H9 (cell line): ENCODE data around the gene THEMIS. TPM values are rescaled to one million over a fixed set of nuclear protein-coding genes. Genes with fewer than 3 reads are reported as not detected.

Source experiments
- DNase-seq: peaks from one replicate; pipeline ENCODE4 v3.0.0-alpha.2; 2017
- H2AFZ ChIP-seq: one replicate; pipeline ENCODE4 v1.6.1; 2013; ENCODE audit warnings: mild to moderate bottlenecking, low read length, control low read depth, moderate library complexity
- H2AK5ac ChIP-seq: 2 replicates; pipeline ENCODE4 v1.6.1; 2013; ENCODE audit warnings: low read length, control low read depth, mixed read lengths; ENCODE audit not compliant: insufficient read length
- H2BK120ac ChIP-seq: one replicate; pipeline ENCODE4 v1.6.1; 2013; ENCODE audit warnings: low read depth, mild to moderate bottlenecking, low read length, control low read depth, inconsistent platforms; ENCODE audit not compliant: poor library complexity, severe bottlenecking
- H2BK12ac ChIP-seq: 2 replicates; pipeline ENCODE4 v1.6.1; 2013; ENCODE audit warnings: low read length, control low read depth, mixed read lengths, low read depth; ENCODE audit not compliant: insufficient read length
- H2BK15ac ChIP-seq: 2 replicates; pipeline ENCODE4 v1.6.1; 2013; ENCODE audit warnings: low read depth, low read length, control low read depth
- H2BK20ac ChIP-seq: one replicate; pipeline ENCODE4 v1.6.1; 2013; ENCODE audit warnings: low read depth, mild to moderate bottlenecking, low read length, control low read depth, inconsistent platforms; ENCODE audit not compliant: poor library complexity, severe bottlenecking
- H2BK5ac ChIP-seq: 2 replicates; pipeline ENCODE4 v1.6.1; 2013; ENCODE audit warnings: low read length, control low read depth, mixed read lengths; ENCODE audit not compliant: insufficient read length
- H3K14ac ChIP-seq: 2 replicates; pipeline ENCODE4 v1.6.1; 2013; ENCODE audit warnings: low read length, control low read depth; ENCODE audit not compliant: insufficient read depth
- H3K18ac ChIP-seq: 2 replicates; pipeline ENCODE4 v1.6.1; 2013; ENCODE audit warnings: low read depth, mild to moderate bottlenecking, mixed read lengths, low read length, control low read depth; ENCODE audit not compliant: insufficient read length
- H3K23ac ChIP-seq: 2 replicates; pipeline ENCODE4 v1.6.1; 2013; ENCODE audit warnings: low read length, control low read depth, mixed read lengths, low read depth; ENCODE audit not compliant: insufficient read length
- H3K23me2 ChIP-seq: 2 replicates; pipeline ENCODE4 v1.6.1; 2013; ENCODE audit warnings: low read depth, mild to moderate bottlenecking, mixed read lengths, low read length, control low read depth; ENCODE audit not compliant: insufficient read length, poor library complexity, severe bottlenecking
- H3K27ac ChIP-seq: 2 replicates; pipeline ENCODE4 v1.5.1; 2013; ENCODE audit warnings: low read length, control low read depth, mixed read lengths, low read depth; ENCODE audit not compliant: insufficient read length
- H3K27me3 ChIP-seq: 2 replicates; pipeline ENCODE4 v1.6.1; 2013; ENCODE audit warnings: low read length, control low read depth, inconsistent platforms; ENCODE audit not compliant: insufficient read depth
- H3K4ac ChIP-seq: 2 replicates; pipeline ENCODE4 v1.6.1; 2013; ENCODE audit warnings: low read depth, mild to moderate bottlenecking, control low read depth, inconsistent platforms, low read length, moderate library complexity
- H3K4me1 ChIP-seq: 2 replicates; pipeline ENCODE4 v1.6.1; 2013; ENCODE audit warnings: low read length, control low read depth, inconsistent platforms; ENCODE audit not compliant: insufficient read depth
- H3K4me2 ChIP-seq: 2 replicates; pipeline ENCODE4 v1.6.1; 2013; ENCODE audit warnings: low read length, control low read depth, mixed read lengths; ENCODE audit not compliant: insufficient read length, insufficient read depth
- H3K56ac ChIP-seq: 2 replicates; pipeline ENCODE4 v1.6.1; 2013; ENCODE audit warnings: low read depth, mild to moderate bottlenecking, mixed read lengths, low read length, control low read depth; ENCODE audit not compliant: insufficient read length
- H3K79me1 ChIP-seq: 2 replicates; pipeline ENCODE4 v1.6.1; 2013; ENCODE audit warnings: low read depth, mild to moderate bottlenecking, moderate library complexity, low read length, control low read depth, inconsistent platforms; ENCODE audit not compliant: insufficient read depth, poor library complexity, severe bottlenecking
- H3K79me2 ChIP-seq: 2 replicates; pipeline ENCODE4 v1.6.1; 2013; ENCODE audit warnings: low read length, control low read depth, inconsistent platforms; ENCODE audit not compliant: insufficient read depth
- H3K9ac ChIP-seq: 2 replicates; pipeline ENCODE4 v1.6.1; 2013; ENCODE audit warnings: low read length, control low read depth, mixed read lengths; ENCODE audit not compliant: insufficient read length; ENCODE audit errors: extremely low read depth
- H3K9me3 ChIP-seq: one replicate; pipeline ENCODE4 v1.6.1; 2013; ENCODE audit warnings: low read depth, low read length, inconsistent platforms; ENCODE audit not compliant: control insufficient read depth
- H3T11ph ChIP-seq: one replicate; pipeline ENCODE4 v1.6.1; 2013; ENCODE audit warnings: mild to moderate bottlenecking, low read length, control low read depth, inconsistent platforms
- H4K20me1 ChIP-seq: one replicate; pipeline ENCODE4 v1.6.1; 2013; ENCODE audit not compliant: control insufficient read depth, insufficient read length, insufficient read depth
- H4K5ac ChIP-seq: 2 replicates; pipeline ENCODE4 v1.6.1; 2013; ENCODE audit warnings: low read depth, mild to moderate bottlenecking, mixed read lengths, low read length, control low read depth; ENCODE audit not compliant: insufficient read length
- H4K8ac ChIP-seq: replicated peaks from 2 replicates; pipeline ENCODE4 v1.6.1; 2013; ENCODE audit warnings: low read length, control low read depth, mixed read lengths, low read depth; ENCODE audit not compliant: insufficient read length
- H4K91ac ChIP-seq: 2 replicates; pipeline ENCODE4 v1.6.1; 2013; ENCODE audit warnings: low read depth, mild to moderate bottlenecking, moderate library complexity, mixed read lengths, low read length, control low read depth; ENCODE audit not compliant: insufficient read length
- H3K27ac Mint-ChIP-seq, 3 experiments: 2 replicates in 2 of 3; 3 replicates in 1 of 3; pipeline ENCODE4 v1.8.0; 2020 to 2021; ENCODE audit warnings: mixed read lengths in 3 of 3, mild to moderate bottlenecking in 1 of 3, moderate library complexity in 1 of 3
- H3K27me3 Mint-ChIP-seq: 2 replicates; pipeline ENCODE4 v1.8.0; 2021; ENCODE audit warnings: low read depth, mild to moderate bottlenecking, moderate library complexity, mixed read lengths
- H3K36me3 Mint-ChIP-seq, 3 experiments: 2 replicates in 2 of 3; 3 replicates in 1 of 3; pipeline ENCODE4 v1.8.0; 2020 to 2021; ENCODE audit warnings: low read depth in 3 of 3, mixed read lengths in 3 of 3; ENCODE audit not compliant: insufficient read depth in 1 of 3
- H3K4me1 Mint-ChIP-seq, 2 experiments: 2 replicates each; pipeline ENCODE4 v1.8.0; 2020; ENCODE audit warnings: mixed read lengths in 2 of 2
- H3K4me3 Mint-ChIP-seq, 2 experiments: 2 replicates in 1 of 2; 3 replicates in 1 of 2; pipeline ENCODE4 v1.8.0; 2020 to 2021; ENCODE audit warnings: mild to moderate bottlenecking in 2 of 2, mixed read lengths in 2 of 2, moderate library complexity in 1 of 2
- H3K9me3 Mint-ChIP-seq, 2 experiments: 2 replicates in 1 of 2; 3 replicates in 1 of 2; pipeline ENCODE4 v1.8.0; 2020; ENCODE audit warnings: mild to moderate bottlenecking in 2 of 2, mixed read lengths in 2 of 2, moderate library complexity in 1 of 2
- WGBS: extraction: QIAGEN DNeasy Blood & Tissue Kit; methylation state at CpG from one replicate; pipeline ENCODE4 v1.1.7; 2013; ENCODE audit warnings: missing lambda C conversion rate, low lambda C conversion rate, mixed read lengths; ENCODE audit not compliant: insufficient read length; ENCODE audit errors: extremely low coverage; 5-methylcytosine and 5-hydroxymethylcytosine counted together
- total RNA-seq: library from RNA; stranded (reverse); gene quantifications from 2 replicates; pipeline ENCODE4 v1.2.1, GENCODE V29; 2021
- TF ChIP-seq, protein P1 (sequence below): fragments of 200-600 bp; sonication (generic); conservative IDR thresholded peaks from 3 replicates; pipeline ENCODE4 v1.8.0; 2021; ENCODE audit warnings: antibody characterized with exemption, mild to moderate bottlenecking

Gene THEMIS
- total RNA-seq, 1 experiment from 2014 or later: not detected

DNA sequence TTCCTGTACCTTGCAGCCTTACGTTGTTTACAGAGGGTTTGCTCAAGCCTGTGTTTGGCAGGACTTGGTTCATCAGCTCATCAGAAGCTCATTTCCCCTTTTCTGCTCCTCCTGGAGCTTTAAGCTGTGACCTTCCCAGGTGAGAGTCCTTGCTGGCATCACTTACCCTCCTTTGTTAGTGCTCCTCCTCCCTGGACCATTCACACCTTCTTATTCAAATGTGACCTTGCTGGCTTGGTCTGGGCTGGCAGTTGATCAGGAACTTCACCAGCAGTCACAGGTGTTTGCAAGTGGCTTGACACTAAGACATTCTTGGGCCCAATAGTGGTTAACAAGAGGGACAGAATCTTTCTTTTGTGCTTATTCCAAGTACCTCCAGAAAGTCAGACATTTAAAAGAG, 175.0 kb downstream of the THEMIS start:
- DNase-seq: peak; percentile 35
- Histone ChIP-seq H3K27ac (no peak overlapping the region), H2BK20ac (no peak overlapping the region), H3K79me1 (no peaks in the 10 kb centered on the region), H4K20me1 (no peaks in the 10 kb centered on the region), H3T11ph (no peak overlapping the region), H3K4me2 (no peak overlapping the region), H2AFZ (no peak overlapping the region), H3K4ac (no peak overlapping the region), H2BK12ac (no peak overlapping the region), H3K9ac (no peak overlapping the region), H2BK120ac (no peak overlapping the region), H3K14ac (no peak overlapping the region), H3K23me2 (no peaks in the 10 kb centered on the region), H2AK5ac (no peak overlapping the region), H2BK15ac (peak overlapping the region; percentile 37; the same call in 1 of the 2 replicates), H4K91ac (no peak overlapping the region), H4K5ac (no peak overlapping the region), H3K56ac (no peak overlapping the region), H4K8ac (peak overlapping the region; percentile 13), H3K79me2 (no peaks in the 10 kb centered on the region), H3K4me1 (0 out of 2 replicates have a peak, but pooled peaks cover 4% of the 10 kb centered on the region), H3K27me3 (no peaks in the 10 kb centered on the region), H2BK5ac (no peak overlapping the region), H3K9me3 (no peaks in the 10 kb centered on the region), H3K18ac (no peak overlapping the region), H3K23ac (no peak overlapping the region)
- no CpG with 5 or more reads among the region's 1 CpG for WGBS
- TF ChIP-seq, protein P1, sequence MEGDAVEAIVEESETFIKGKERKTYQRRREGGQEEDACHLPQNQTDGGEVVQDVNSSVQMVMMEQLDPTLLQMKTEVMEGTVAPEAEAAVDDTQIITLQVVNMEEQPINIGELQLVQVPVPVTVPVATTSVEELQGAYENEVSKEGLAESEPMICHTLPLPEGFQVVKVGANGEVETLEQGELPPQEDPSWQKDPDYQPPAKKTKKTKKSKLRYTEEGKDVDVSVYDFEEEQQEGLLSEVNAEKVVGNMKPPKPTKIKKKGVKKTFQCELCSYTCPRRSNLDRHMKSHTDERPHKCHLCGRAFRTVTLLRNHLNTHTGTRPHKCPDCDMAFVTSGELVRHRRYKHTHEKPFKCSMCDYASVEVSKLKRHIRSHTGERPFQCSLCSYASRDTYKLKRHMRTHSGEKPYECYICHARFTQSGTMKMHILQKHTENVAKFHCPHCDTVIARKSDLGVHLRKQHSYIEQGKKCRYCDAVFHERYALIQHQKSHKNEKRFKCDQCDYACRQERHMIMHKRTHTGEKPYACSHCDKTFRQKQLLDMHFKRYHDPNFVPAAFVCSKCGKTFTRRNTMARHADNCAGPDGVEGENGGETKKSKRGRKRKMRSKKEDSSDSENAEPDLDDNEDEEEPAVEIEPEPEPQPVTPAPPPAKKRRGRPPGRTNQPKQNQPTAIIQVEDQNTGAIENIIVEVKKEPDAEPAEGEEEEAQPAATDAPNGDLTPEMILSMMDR: no peak
- H3K36me3 Mint-ChIP-seq: no peaks in the 10 kb centered on the region
- no peaks in the 10 kb centered on the region for H3K9me3 Mint-ChIP-seq
- H3K4me1 Mint-ChIP-seq: peaks cover 4 to 7% of the 10 kb centered on the region in 2 experiments
- H3K27ac Mint-ChIP-seq: no peak overlapping the region
- peaks cover 2% of the 10 kb centered on the region for H3K27me3 Mint-ChIP-seq
- H3K4me3 Mint-ChIP-seq: no peak overlapping the region
